Measurements from ENCODE around the gene AVPR2.

Gene AVPR2

GRCh38 chrX:153886915-153887314 is 17.6 kb upstream of the AVPR2 start:
- DNase-seq = no peak

GRCh38 chrX:153887385-153887784 is 17.1 kb upstream of the AVPR2 start:
- no peak for DNase-seq

- DNase-seq = no peak
Observed at GRCh38 chrX:153888344-153888743, 16.1 kb upstream of the AVPR2 start.

DNA sequence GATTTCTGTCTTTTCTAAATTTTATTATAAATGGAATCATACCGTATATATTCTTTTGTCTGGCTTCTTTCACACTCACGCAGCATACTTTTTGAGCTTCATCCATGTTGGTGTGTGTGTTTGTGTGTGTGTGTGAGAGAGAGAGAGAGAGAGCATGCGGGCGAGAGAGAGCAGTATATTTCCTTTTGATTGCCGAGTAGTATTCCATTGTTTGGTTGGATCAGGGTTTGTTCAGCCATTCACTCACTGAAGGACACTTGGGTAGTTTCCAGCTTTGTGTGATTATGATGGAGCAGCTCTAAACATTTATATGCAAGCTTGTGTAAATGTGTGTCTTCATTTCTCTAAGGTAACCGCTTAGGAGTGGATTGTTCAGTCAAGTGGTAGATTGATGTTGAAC is 15.3 kb upstream of the AVPR2 start:
- DNase-seq = no peak

DNA sequence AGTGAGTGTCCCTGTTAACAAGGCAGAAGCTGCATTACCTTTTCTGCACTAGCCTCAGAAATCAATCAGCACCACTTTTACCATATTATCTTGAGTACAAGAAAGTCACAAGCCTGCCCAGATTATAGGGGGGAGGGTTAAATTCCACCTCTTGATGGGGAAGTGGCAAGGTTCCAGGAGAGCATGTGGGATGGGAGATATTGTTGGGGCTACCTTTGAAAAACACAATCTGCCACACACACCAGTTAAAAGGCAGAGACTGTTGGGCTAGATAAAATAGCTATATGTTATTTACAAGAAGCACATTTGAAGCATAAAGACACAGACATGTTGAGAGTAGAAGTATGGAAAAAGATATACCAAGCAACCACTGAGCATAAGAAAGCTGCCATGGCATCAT is 6.6 kb upstream of the AVPR2 start:
- DNase-seq = no peak

- DNase-seq = no peak
Observed at GRCh38 chrX:153900831-153901752, 3.4 kb upstream of the AVPR2 start.

DNA sequence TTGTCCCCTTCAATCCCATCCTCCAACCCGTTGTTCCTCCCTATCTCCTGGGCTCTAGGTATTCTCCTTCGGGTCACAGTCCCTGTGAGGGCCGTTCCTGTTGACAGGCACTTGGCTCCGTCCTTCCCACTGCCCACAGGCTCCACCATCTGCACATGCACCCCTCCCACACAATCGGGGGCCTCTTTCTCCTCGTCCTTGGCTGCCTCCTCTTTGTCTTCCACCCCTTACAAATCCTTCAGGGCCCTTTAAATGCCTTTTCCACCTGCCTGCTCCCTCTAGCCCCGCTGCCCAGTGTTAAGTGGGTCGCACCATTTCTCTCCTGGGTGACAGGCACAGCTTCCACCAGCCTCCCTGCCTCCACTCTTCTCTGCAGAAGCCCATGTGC is 2.7 kb upstream of the AVPR2 start:
- DNase-seq = no peak

DNA sequence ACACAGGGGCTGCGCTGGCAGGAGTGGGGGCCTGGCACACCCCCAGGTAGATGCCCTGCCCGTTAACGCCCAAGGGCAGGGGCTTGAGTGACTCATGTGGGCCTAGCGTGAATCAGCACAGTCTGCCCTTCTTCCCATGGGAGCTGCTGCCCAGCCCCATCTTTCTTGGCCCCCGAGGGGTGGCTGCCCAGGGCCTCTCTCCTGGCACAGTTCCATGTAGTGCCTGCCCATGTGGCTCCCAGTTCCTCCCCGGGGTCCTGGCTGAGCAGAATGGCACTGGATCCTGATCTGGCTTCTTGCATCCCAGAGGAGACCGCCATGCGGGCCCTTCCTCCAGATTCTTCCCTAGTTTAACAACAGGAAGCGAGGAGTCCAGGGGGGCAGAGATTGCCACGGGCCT is 2.1 kb upstream of the AVPR2 start:
- no peak for DNase-seq

- no peak for DNase-seq
Observed at GRCh38 chrX:153903238-153903980, 1.1 kb upstream of the AVPR2 start.

GRCh38 chrX:153905481-153906095 is 1.1 kb downstream of the AVPR2 start:
- DNase-seq = no peak

GRCh38 chrX:153906126-153906917 is 1.8 kb downstream of the AVPR2 start:
- no peak for DNase-seq

DNA sequence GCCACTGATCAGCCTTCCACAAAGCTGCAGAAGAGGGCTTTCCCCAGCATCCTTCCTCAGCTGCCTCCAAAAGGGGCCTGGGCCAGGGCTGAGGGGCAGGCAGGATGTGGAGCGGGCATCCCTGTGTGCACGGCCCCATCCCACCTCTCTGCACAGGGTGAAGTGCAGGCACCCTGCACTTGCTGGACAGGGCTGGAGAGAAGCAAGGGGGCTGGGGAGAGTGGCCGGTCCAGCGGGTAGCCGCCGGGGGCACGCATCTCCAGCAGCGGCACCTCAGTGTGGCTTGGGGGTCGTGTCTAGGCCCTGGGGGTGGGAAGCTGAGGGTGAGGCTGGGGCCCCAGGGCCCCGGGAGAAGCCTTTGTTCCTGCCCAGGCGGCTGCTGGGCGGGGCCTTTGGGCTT is 3.0 kb downstream of the AVPR2 start:
- DNase-seq = no peak

GRCh38 chrX:153908219-153908860 is 3.9 kb downstream of the AVPR2 start:
- no peak for DNase-seq

GRCh38 chrX:153909024-153909979 is 4.8 kb downstream of the AVPR2 start:
- DNase-seq = no peak

DNA sequence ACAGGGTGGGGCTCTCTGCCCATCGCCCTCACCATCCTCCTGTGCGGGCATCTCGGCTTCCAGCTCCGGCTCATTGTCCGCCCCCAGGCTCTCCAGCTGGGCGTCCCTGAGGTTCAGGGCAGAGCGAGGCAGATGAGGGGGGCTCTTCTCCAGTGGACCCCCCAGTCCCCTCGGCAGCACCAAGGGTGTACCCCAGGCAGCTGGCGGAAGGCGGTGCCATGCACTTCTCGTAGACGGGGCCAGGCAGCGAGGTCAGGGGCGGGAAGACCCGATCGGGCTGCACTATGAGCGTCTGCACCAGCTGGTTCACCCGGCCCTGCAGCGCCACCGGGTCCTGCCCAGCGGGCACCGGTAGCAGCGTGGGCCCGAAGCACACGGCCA is 5.5 kb downstream of the AVPR2 start:
- no peak for DNase-seq

DNA sequence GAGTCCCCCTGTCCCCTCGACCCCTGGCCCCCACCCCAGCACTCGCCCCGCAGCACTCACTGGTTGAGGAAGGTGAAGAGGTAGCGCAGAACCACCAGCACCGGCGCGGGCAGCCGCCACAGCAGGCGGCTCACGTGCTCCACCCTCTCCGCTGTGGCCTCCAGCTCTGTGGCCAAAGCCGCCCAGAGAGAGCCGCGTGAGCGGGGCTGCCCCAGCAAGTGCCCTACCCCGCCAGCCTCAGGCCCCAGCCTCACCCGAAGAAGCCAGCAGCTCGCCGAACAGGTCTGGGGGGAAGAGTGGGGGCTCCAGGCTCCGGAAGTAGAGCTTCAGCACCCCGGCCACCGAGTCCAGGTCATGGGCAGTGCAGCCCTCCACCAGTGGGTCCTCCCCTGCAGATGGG is 6.0 kb downstream of the AVPR2 start:
- DNase-seq = no peak

DNA sequence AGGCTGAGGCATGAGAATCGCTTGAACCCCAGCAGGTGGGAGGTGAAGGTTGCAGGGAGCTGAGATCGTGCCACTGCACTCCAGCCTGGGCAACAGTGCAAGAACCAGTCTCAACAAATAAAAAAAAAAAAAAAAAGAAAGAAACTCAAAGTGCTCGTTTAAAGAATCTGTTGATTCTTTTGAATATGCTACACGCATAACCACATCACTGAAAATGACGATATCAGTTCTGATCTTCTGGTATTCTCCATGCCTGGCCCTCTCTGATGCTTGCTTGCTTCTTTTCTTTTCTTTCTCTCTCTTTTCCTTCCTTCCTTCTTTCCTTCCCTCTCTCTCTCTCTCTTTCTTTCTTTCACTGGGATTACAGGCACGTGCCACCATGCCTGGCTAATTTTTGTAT is 7.3 kb downstream of the AVPR2 start:
- DNase-seq = no peak

GRCh38 chrX:153913211-153913610 is 8.7 kb downstream of the AVPR2 start:
- no peak for DNase-seq

GRCh38 chrX:153913701-153914100 is 9.2 kb downstream of the AVPR2 start:
- no peak for DNase-seq

GRCh38 chrX:153917869-153918268 is 13.4 kb downstream of the AVPR2 start:
- no peak for DNase-seq

GRCh38 chrX:153919281-153919680 is 14.8 kb downstream of the AVPR2 start:
- no peak for DNase-seq
